Erythroblast (primary cell): ENCODE results near the gene RORC.

Experiments used
- GATA1 ChIP-seq: IDR thresholded peaks from 2 replicates; pipeline ENCODE4 v1.6.1; 2011; ENCODE audit warnings: low read depth, mild to moderate bottlenecking, control low read depth, low read length, moderate library complexity
- POLR2A ChIP-seq: IDR thresholded peaks from 2 replicates; pipeline ENCODE4 v1.6.1; 2011; ENCODE audit warnings: mild to moderate bottlenecking, low read length

DNA sequence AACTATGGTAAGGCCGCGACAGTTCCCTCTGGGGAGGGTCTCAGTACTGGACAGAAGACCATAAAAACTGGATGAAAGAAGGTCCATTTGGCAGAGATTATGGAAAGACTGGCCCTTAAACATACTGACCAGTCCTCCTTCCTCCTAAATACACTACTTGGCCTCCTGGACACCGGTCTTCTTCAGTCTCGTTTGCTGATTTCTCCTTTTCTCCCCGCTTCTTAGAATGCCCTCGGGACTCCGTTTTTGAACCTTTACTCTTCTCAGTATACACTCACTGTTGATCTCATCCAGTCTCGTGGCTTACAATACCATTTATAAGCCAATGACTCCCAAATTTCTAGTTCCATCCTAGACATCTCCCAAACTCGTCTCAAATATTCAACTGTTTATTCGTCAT is 67.6 kb downstream of the RORC start:
- TF ChIP-seq POLR2A (no peak), GATA1 (no peak)
